HG03439 (cell line): ENCODE measurements around the gene XPO6.
A peak's percentile ranks its signal among the peaks of the same experiment; 100 is the strongest.
"Not testable (repeated sequence)": the region's sequence is repeated elsewhere in the genome, so short reads cannot be mapped to it uniquely, and the experiment has no call there.

Source experiments
- ATAC-seq: cut with Tn5 transposase; IDR thresholded peaks from one replicate; pipeline ENCODE4 v1.9.1; 2021; ENCODE audit warnings: mild to moderate bottlenecking, moderate library complexity; ENCODE audit not compliant: unreplicated experiment

XPO6 gene

GRCh38 chr16:28211758-28212531 is at the start of gene XPO6:
Gene XPO6, minus strand, starts transcription at chr16:28211965. Its CDS starts 597 bp downstream, at chr16:28211368.
- ATAC-seq: peak; percentile 86

DNA sequence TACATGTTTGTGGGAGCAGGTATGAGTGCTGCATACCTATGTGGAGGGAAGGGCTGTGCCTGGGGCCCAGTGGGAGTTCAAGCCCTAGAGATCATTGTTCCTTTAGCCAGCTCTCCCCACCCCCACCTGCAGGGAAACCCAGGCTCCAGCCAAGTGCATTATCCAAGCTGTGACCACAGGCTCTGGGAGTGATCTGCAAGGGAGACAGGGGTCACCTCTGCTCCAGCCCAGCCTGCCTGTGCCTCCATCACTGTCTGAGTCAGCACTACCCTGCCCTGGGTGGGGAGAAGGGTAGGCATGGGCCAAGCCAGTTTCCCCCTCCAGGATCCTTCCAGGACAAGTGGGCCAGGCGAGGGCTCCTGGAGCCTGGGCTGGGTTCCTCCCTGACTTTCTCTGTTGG is 48.4 kb upstream of the XPO6 start:
- no peak for ATAC-seq

DNA sequence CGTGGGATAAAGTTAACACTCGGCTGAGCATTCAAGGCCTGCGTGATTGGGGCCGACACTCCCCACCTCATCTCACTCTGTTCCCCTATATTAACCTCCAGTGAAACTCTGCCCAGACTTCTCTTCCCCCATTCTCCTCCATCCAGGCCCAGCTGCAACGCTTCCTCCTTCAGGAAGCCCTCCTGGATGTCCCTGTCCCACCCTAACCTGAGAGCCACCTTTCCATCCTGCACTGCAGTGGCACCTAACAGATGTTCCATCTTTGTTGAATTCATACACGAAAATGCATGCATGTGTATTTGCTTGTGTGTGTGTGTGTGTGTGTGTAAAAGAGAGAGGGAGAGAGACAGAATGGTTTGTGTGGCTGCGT is 48.0 kb upstream of the XPO6 start:
- ATAC-seq: no peak

DNA sequence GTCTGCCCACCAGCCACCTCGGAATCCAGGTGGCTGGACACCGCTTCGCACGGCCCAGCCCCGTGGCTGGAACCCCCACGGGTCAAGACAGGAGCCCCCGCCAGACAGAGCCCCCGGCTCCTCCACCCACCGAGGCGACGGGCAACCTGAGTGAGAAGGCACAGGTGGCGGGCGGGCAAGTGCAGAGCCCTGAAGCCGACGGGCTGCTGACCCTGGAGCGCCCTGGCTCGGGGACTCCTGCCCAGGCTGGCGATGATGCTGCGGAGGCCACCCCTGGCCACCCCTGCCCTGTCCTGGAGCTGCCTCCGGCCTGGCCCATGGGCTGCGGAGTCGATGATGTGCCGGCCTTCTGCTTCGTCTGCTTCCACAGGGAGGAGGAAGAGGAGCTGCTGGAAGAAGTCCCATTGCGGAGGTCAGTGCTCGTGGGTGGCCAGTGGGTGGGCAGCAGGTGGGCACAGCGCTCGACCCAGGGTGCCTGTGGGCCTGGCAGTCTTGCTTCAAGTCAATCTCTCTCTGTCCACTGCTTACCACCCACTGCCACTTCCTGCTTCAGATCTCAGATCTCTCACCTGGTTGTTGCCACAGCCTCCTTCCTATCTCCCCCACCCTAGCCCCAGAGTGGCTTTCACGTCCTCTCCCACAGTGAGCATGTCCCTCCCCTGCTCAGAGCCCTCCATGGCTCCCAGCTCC is 47.5 kb upstream of the XPO6 start:
- ATAC-seq: no peak

DNA sequence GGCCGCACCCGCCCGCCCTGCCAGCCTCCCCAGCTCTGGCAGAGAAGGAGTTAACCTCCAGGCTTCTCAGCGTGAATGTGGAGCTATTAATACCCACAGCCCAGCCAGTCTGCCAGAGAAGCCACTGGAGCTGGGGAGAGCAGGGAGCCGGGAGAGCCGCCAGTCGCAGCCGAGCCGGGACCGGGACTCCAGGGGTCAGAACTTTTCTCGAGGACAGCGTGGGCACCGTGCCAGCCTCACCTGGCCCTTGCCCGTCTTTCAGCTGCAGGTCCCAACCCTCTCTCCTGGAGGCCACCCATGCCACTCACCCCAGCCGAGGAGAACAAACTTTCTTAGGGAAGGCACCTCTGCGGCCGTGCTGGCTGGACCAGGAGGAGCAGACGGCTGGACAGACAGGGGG is 46.8 kb upstream of the XPO6 start:
- no peak for ATAC-seq

GRCh38 chr16:28257256-28257655 is 45.5 kb upstream of the XPO6 start:
- ATAC-seq: no peak

DNA sequence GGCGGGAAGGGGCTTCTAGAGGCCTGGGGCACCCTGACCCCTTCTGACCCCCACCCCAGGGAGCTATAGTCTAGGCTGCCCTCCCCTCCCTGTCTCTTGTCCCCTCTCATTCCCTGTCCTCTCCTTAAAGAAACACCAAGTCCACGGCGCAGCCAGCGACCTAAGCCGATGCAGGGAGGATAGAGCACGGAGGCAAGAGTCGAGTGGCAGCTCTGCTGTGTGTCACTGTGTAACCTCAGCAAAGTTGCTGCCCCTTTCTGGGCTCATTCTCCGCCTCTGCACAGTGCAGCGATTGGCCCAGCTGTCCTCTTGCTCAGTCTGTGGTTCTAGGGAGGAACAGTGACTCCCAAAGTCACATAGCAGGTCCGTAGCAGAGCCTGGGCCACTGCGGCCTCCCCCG is 44.1 kb upstream of the XPO6 start:
- no peak for ATAC-seq

DNA sequence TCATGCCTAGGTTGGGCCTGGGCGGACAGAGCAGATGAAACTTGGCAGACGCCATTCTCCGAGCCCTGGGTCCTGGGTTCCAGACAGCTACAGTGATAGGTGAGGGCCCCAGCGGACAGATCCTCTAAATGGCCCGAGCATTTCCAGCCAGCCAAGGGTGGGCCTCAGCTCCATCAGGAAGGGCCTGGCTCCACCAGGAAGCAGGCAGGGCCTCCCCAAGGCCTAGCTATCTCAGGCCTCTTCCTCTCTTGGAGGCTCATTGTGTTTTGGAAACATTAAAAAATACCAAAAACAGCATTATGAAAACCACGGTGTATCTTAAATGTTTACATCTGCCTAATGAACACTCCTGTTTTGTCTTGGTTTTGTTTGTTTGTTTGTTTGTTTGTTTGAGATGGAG is 42.4 kb upstream of the XPO6 start:
- no peak for ATAC-seq

DNA sequence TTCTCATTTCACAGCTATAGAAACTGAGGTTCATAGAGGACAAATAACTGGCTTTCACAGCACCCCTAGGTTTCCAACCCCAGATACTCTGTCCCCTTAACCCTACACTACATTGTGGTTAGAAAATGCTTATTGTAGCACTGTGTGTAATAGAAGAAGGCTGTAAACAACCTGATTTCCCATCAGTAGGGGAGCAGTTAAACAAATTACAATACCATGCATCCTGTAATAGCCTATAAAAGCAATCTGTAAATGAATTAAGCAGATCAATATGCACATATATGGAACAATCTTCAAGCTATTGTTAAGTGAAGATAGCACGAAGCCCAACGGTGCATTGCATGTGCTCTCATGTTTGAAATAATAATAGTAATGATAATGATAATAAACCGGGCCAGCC is 39.2 kb upstream of the XPO6 start:
- no peak for ATAC-seq

DNA sequence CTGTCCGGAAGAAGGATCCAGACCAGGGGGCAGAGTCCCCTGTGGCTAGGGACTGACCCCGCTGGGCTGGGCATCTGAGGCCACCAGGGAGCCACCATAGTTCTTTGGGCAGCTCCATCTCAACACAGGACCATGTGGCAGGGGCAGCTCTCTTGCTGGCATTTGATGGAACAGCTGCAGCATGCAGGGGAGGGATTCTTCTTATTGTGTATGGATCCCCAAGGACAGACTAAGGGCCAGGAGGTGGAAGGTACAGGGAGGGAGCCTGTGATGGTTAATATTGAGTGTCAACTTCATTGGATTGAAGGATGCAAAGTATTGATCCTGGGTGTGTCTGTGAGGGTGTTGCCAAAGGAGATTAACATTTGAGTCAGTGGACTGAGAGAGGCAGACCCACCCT is 37.7 kb upstream of the XPO6 start:
- ATAC-seq: not testable (repeated sequence)

DNA sequence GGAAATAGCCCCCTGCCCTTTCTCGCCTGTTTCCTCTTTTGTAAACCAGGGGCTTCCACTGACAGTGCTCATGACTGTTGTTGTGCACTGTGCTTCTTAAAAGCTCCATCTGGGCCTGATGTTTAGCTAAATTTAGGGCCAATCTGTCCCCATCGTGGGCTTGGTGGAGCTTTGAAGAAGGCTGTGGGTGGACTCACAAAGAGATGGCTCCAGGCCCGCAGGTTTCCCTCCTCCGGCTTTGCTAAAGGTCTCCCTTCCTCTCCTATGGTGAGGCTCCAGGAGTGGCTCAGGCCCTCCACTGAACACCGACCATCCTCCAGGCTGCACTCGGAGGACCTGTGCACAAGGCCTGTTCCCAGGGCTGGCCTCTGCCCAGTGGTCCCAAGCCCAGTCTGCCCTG is 30.2 kb upstream of the XPO6 start:
- ATAC-seq: no peak

DNA sequence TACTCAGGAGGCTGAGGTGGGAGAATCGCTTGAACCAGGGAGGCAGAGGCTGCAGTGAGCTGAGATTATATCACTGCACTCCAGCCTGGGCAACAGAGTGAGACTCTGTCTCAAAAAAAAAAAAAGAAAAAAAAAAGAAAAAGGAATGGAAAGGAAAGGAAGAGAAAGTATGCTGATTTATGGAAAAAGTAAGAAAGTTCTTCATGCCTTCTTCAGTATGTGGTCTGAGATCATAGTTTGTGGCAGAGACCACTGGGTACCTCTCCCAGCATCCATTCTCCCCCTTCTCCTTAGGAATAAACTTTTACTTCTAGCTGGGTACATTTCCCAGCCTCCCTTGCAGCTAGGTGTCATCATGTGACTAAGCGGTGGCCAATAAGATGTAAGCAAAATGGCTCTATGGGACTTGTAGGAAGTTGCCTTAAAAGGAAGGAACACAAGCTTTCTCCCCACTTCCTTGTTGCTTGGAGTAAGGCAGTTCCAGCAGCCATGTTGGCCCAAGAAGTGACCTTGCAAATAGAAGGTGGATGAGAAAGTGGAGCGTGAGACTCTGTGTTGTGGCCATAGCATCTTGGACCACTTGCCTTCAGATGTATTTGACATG is 26.1 kb upstream of the XPO6 start:
- no peak for ATAC-seq

- ATAC-seq: no peak
These were observed 20.0 kb upstream of the XPO6 start for GRCh38 chr16:28231763-28232162.

GRCh38 chr16:28223909-28224308 is 12.1 kb upstream of the XPO6 start:
- not testable (repeated sequence) for ATAC-seq

DNA sequence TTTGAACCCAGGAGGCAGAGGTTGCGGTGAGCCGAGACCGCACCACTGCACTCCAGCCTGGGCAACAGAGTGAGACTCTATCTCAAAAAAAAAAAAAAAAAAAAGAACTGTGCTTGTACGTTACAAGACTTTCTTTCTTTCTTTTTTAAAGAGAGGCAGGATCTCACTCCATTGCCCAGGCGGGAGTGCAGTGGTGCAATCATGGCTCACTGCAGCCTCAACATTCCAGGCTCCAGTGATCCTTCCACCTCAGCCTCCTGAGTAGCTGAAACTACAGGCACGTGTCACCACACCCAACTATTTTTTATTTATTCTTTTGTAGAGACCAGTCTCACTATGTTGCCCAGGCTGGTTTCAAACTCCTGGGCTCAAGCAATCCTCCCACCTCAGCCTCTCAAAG is 8.0 kb upstream of the XPO6 start:
- not testable (repeated sequence) for ATAC-seq

GRCh38 chr16:28219282-28219681 is 7.5 kb upstream of the XPO6 start:
- no peak for ATAC-seq

DNA sequence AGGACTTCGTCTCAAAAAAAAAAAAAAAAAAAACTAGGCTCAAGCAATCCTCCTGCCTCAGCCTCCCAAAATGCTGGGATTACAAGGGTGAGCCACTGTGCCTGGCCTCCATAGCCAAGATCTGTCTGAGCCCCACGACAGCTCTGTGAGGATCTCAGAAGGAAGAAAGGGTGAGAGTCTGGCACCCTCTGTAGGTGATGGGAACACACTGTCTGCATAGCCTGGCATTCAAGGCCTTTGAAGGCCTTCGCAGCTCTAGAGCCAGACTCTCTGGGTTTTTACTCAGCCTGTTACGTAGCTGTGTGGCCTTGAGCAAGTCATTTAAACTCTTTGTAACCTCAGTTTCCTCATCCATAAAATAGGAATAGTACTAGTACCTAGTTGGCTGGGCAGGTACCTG is 6.3 kb upstream of the XPO6 start:
- ATAC-seq: no peak

GRCh38 chr16:28217326-28217725 is 5.6 kb upstream of the XPO6 start:
- no peak for ATAC-seq

DNA sequence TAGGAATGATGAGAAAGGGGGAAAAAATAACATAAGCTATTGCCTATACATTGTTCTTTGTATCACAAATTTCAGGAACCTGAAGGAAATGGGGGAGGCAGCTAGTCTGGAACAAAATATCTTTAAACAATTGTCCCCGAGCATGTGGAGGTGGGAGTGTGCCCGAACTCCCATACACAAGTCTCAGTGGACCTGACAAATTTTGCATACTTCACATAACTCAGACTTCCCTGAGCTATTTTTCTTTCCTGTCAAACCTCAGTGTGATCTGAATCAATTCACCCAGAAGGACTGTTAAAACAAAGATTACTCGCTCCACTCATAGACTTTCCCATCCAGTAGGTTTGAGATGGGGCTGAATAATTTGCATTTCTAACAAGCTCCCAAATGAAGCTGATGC is 1.6 kb upstream of the XPO6 start:
- no peak for ATAC-seq

DNA sequence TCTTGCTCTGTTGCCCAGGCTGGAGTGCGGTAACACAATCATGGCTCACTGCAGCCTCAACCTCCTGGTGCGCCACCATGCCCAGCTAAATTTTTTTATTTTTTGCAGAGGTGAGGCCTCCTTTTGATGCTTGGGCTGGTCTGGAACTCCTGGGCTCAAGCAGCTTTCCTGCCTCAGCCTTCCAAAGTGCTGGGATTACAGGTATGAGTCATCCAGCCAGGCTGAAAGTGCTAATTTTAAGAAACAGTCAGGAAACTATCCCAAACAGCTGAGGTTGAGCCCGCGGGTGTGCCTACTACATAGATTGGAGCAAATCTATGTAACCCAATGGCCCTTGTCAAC is 738 bp upstream of the XPO6 start:
- no peak for ATAC-seq

DNA sequence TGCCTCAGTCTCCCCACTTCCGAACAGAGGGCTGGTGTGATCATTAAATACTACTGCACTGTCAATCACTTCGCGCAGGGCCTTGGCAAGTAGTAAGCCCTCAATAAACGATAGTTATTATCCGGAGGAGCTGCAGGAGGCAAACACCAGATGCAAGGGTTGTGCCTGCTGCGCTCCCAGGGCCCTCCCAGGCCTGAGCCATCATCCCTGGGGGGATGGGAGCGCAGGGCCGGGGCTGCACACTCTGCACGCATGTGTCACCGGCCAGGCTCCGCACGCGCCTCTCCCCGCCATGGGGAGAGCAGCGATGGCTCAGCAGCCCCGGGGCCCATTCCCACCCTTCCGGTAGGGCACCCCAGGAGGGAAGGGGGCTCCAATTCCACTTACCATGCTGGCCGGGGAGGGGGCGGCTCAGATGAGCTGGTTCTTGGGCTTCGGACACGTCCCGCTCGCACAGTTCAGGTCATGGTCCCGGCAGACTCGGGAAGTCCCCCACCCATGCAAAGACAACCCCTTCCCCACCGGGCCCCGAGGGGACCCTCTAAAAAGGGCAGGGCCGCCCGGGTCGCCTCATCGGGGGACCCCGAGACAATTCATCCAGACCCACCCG is 681 bp downstream of the XPO6 start:
- ATAC-seq: no peak

GRCh38 chr16:28210264-28210663 is 1.5 kb downstream of the XPO6 start:
- no peak for ATAC-seq
